Activated CD4-positive, alpha-beta T cell treated with anti-CD3 and anti-CD28 coated beads, Interleukin-2, amount 50 U/mL, for 1 hour (primary cell): Measurements from ENCODE around the gene MRFAP1.
"Not testable (repeated sequence)": the region's sequence is repeated elsewhere in the genome, so short reads cannot be mapped to it uniquely, and the experiment has no call there.

Experiments
- DNase-seq: peaks from one replicate; pipeline ENCODE4 v3.0.0-alpha.2; 2020

MRFAP1 gene

GRCh38 chr4:6612961-6613675, 27.4 kb upstream of the MRFAP1 start:
- DNase-seq = no peak

GRCh38 chr4:6613676-6614651, 26.5 kb upstream of the MRFAP1 start:
- no peak for DNase-seq

DNA sequence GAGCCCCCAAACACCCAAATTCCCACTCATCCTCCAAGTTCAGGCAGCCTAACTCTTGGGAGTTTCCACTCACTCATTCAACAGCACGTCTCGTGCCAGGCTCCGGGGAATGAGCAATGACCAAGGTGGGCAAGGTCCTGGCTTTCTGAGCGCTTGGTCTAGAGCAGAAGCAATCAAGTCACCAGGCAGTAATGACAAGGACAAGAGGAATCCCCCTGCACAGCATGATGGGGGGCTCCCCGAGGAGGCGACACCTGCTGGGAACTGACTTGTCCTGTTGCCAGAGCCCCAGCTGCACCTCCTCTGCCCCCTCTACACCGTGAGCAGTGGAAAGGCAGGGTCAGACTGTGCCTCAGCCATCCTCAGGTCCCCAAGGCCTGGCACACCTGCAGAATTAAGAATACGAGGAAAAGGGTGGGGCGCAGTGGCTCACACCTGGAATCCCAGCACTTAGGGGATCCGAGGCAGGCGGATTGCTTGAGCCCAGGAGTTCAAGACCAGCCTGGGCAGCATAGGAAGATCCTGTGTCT, 25.7 kb upstream of the MRFAP1 start:
- DNase-seq = no peak

GRCh38 chr4:6616087-6616995, 24.1 kb upstream of the MRFAP1 start:
- DNase-seq = no peak

- DNase-seq = no peak
Measured at GRCh38 chr4:6617246-6617645, 23.2 kb upstream of the MRFAP1 start.

DNA sequence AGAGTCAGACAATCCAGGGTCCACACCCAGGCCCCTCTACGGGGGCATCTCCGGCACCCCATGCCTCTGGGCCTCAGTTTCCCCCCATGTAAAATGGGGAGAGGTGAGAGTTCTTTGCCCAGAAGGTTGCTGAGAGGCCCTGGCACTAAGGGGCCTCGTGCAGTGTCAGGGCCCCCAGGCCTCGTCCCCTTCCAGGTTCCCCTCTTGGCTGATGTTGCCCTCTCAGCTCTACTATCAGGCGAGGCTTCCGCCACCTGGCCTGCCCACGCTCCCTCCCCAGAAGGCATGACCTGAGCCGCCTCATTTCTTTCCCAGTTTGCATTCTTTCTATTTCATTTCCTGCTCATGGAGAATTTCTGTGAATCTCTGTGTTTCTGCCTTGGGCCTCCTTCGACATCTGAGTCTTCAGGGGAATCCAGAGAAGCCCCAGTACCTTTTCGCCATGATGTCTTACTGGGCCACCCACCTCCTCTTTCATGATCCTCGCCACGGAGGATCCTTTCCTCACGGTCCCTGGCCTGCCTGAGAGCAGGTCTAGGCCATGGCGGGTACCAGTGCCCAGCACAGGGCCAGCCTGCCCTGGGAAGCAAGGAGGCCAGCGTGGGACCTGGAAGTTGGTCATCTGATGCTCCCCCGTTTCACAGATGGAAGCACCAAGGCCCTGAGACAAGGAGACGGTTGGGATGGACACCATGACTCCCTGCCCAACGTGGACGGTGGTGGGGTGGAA, 21.9 kb upstream of the MRFAP1 start:
- DNase-seq = no peak

- no peak for DNase-seq
Measured at GRCh38 chr4:6619116-6619465, 21.4 kb upstream of the MRFAP1 start.

- DNase-seq = no peak
Measured at GRCh38 chr4:6619466-6620255, 20.8 kb upstream of the MRFAP1 start.

- DNase-seq = no peak
Measured at GRCh38 chr4:6620296-6620695, 20.2 kb upstream of the MRFAP1 start.

DNA sequence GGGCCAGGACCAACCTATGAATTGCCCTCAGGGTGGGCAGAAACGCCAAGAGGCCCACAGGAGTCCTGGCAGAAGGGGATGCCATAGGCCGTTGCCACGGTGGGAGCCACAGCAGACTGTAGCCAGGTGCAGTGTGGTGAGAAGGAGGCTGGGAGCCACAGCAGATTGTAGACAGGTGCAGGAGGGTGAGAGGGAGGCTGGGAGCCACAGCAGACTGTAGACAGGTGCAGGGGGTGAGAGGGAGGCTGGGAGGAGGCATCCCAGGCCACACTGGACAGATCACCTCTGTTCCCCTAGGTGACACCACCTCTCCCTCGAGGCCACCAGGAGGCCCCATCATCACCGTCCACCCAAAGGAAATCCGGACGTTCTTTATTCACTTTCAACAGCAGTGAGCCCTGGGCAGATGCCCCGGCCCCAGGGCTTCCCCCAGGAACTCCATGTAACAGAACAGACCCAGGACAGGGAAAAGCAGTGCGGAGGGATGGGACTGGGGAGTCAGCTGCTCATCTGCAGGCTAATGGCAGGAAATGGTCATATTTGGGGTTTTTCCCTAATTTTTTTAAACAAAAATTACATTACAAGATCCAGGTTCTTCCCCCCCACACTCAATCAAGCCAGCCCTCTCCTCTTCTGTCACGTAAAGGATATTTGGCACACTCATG, 19.5 kb upstream of the MRFAP1 start:
- no peak for DNase-seq

GRCh38 chr4:6621556-6621927, 18.9 kb upstream of the MRFAP1 start:
- DNase-seq = no peak

DNA sequence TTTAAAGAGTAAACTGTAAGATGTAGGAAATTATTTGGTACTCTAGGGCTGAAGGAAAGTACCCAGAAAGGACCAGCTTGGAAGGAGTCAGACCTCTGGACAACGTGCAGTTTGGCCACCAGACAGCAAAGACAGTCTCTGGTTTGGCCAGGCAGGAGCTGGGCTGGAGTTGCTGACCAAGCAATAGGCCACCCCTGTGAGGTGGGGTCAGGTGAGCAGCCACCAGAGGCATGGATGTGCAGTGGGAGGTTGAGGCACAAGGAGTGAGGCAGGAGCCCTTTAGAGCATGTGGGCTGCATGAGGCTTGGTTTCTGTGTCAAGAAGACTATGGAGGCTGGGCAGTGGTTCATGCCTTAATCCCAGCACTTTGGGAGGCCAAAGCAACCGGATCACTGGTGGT, 17.7 kb upstream of the MRFAP1 start:
- DNase-seq = no peak

DNA sequence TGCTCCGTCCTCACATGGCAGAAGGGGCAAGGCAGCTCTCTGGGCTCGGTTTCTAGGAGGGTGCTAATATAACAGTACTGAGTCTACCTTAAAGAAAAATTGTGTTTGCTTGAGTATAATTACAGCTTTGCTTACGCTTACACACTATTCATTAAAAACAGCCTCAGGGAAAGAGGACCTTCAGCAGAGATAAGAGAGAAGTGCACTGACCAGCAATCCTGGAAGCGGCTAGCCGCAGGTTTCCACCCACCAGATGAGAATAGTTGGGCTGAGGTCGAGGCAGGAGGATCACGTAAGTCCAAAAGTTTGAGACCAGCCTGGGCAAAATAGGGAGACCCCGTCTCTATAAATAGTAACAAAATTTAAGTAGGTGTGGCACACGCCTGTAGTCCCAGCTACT, 15.2 kb upstream of the MRFAP1 start:
- no peak for DNase-seq

GRCh38 chr4:6626066-6626465, 14.4 kb upstream of the MRFAP1 start:
- DNase-seq = no peak

GRCh38 chr4:6627832-6628231, 12.7 kb upstream of the MRFAP1 start:
- DNase-seq = no peak

- DNase-seq = not testable (repeated sequence)
Measured at GRCh38 chr4:6628484-6628883, 12.0 kb upstream of the MRFAP1 start.

GRCh38 chr4:6632125-6632524, 8.4 kb upstream of the MRFAP1 start:
- no peak for DNase-seq

DNA sequence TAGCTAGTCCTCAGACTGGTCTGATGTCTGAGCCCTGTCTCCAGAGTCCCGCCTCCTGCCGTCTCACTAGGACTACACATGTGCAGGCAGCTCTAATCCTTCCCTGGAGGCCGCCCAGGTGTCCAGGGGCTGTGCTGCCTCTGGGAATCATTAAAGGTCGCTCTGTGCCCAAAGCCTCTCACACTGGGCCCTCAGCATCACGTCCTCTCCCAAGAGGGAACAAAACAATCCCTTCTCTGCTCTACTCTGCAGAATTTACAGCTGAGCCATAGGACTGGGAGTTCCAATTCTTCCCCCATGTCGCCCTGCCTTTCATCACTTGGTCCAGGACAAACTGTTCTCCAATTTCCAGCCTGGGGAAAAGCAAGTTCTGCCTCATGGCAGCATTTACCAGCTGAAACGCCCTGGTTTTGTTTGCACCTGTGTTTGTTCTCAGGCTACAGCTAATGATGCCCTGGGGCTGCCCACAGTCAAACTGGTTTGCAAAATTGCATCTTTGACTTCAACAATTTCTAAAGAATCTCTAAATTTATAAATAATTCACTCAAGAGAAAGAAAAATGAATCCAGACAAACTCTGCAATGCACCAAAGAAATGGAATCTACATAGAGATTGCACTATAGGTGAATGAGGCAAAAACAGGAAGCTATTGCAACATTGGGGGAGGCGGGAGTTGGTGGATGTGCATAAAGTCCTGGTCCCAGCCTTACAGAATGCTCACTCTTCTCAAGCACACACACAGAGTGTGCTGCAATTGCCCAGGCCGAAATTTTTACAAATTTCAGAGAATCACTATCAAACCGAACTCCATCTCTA, 7.2 kb upstream of the MRFAP1 start:
- DNase-seq = no peak

GRCh38 chr4:6634746-6635145, 5.7 kb upstream of the MRFAP1 start:
- no peak for DNase-seq

DNA sequence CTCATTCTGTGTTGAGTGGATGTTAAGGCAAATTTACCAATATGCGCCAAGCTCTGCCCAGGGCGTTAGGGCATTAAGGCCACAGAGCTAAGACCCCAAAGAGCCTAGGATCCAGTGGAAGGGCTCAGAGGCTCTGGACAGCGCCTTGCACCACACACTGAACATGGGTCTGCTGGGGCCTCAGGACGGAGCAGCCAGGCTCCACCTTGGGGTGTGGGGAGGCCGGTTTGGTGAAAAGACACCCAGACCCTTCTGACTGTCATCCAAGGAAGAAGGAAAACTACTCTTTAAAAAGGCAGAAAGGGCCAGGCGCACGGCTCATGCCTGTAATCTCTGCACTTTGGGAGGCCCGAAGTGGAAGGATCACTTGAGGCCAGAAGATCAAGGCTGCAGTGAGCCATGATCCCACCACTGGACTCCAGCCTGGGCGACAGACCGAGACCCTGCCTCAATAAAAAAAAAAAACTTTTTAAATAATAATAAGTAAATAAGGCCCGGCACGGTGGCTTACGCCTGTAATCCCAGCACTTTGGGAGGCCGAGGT, 1.3 kb upstream of the MRFAP1 start:
- no peak for DNase-seq
